Cardiac fibroblast (primary cell): ENCODE measurements around the gene TKTL1.
"Not testable (repeated sequence)": the region's sequence is repeated elsewhere in the genome, so short reads cannot be mapped to it uniquely, and the experiment has no call there.

ENCODE experiments used
- DNase-seq, 2 donors: peaks; one replicate each; pipeline versions ENCODE4 v3.0.0 to v3.0.0-alpha.2; 2010; ENCODE audit warnings: low read depth in 2 of 2
- H3K4me3 ChIP-seq, 2 donors: replicated peaks in 1 of 2; 1 replicate in 1 of 2; 2 replicates in 1 of 2; pipeline ENCODE4 v1.5.1; 2011; ENCODE audit warnings: low read depth in 2 of 2, low read length in 2 of 2, mild to moderate bottlenecking in 2 of 2, moderate library complexity in 1 of 2
- CTCF ChIP-seq: IDR thresholded peaks from one replicate; pipeline ENCODE4 v1.5.1; 2011; ENCODE audit warnings: low read depth, mild to moderate bottlenecking, low read length, inconsistent platforms

Gene TKTL1

GRCh38 chrX:154295664-154296310 lies at the start of gene TKTL1:
Gene TKTL1, plus strand, starts transcription at chrX:154295795. Its CDS starts 65 bp downstream, at chrX:154295860.
- no peak for DNase-seq
- H3K4me3 ChIP-seq = no peak within 1 kb of the TSS
- TF ChIP-seq CTCF = no peak

GRCh38 chrX:154247377-154248045 lies 48.1 kb upstream of the TKTL1 start:
- DNase-seq, H3K4me3 ChIP-seq: not testable (repeated sequence)

- DNase-seq, H3K4me3 ChIP-seq: not testable (repeated sequence)
Measured at GRCh38 chrX:154248076-154248475, 47.5 kb upstream of the TKTL1 start.

GRCh38 chrX:154257282-154257681 lies 38.3 kb upstream of the TKTL1 start, which contains the start of gene OPN1MW3:
Gene OPN1MW3, plus strand, starts transcription at chrX:154257582. Its CDS starts 38 bp downstream, at chrX:154257620.
- DNase-seq, H3K4me3 ChIP-seq: not testable (repeated sequence)

GRCh38 chrX:154258711-154259110 lies 36.9 kb upstream of the TKTL1 start:
- DNase-seq, H3K4me3 ChIP-seq: not testable (repeated sequence)

GRCh38 chrX:154263072-154263471 lies 32.5 kb upstream of the TKTL1 start:
- not testable (repeated sequence) for DNase-seq, H3K4me3 ChIP-seq

- not testable (repeated sequence) for H3K4me3 ChIP-seq, DNase-seq
Measured at GRCh38 chrX:154269245-154269644, 26.4 kb upstream of the TKTL1 start.

- not testable (repeated sequence) for DNase-seq, H3K4me3 ChIP-seq
Measured at GRCh38 chrX:154284489-154285338, 10.9 kb upstream of the TKTL1 start.

GRCh38 chrX:154286406-154286805 lies 9.2 kb upstream of the TKTL1 start:
- H3K4me3 ChIP-seq, DNase-seq: not testable (repeated sequence)

- DNase-seq = no peak
- no peak for TF ChIP-seq CTCF
- no peak within 1 kb of the TSS for H3K4me3 ChIP-seq
Measured at GRCh38 chrX:154294791-154295574, 612 bp upstream of the TKTL1 start, which contains the start of gene TEX28. Gene TEX28, minus strand, starts transcription at chrX:154295124. Its CDS starts 3,007 bp downstream, at chrX:154292117.
